NCI-H2196 treated with DMSO at 0.1 percent for 48 hours (cell line): ENCODE results near the gene PAPPA.

Experiments
- DNase-seq: peaks from one replicate; lab custom pipeline; 2025; ENCODE audit not compliant: unreplicated experiment; lab: John Stamatoyannopoulos, UW

Gene PAPPA

GRCh38 chr9:116372081-116372673 is 218.6 kb downstream of the PAPPA start:
- no peak for DNase-seq

GRCh38 chr9:116372786-116373185 is 219.2 kb downstream of the PAPPA start:
- no peak for DNase-seq

- DNase-seq, result no peak
Measured at GRCh38 chr9:116377179-116377798, 223.7 kb downstream of the PAPPA start.

GRCh38 chr9:116378873-116379272 is 225.3 kb downstream of the PAPPA start:
- no peak for DNase-seq

GRCh38 chr9:116379821-116380220 is 226.2 kb downstream of the PAPPA start:
- no peak for DNase-seq

- no peak for DNase-seq
Measured at GRCh38 chr9:116380496-116380995, 227.0 kb downstream of the PAPPA start.

- DNase-seq, result no peak
Measured at GRCh38 chr9:116381350-116381749, 227.8 kb downstream of the PAPPA start.

- no peak for DNase-seq
Measured at GRCh38 chr9:116382053-116382452, 228.5 kb downstream of the PAPPA start.

- no peak for DNase-seq
Measured at GRCh38 chr9:116383133-116383532, 229.5 kb downstream of the PAPPA start.

- DNase-seq, result no peak
Measured at GRCh38 chr9:116383936-116384335, 230.3 kb downstream of the PAPPA start.

- DNase-seq, result no peak
Measured at GRCh38 chr9:116387934-116388698, 234.5 kb downstream of the PAPPA start.

GRCh38 chr9:116389541-116390302 is 236.1 kb downstream of the PAPPA start:
- no peak for DNase-seq

GRCh38 chr9:116390303-116391228 is 237.0 kb downstream of the PAPPA start:
- DNase-seq, result no peak

GRCh38 chr9:116391306-116391900 is 237.8 kb downstream of the PAPPA start:
- DNase-seq, result no peak

GRCh38 chr9:116393198-116393597 is 239.6 kb downstream of the PAPPA start:
- no peak for DNase-seq

GRCh38 chr9:116394070-116394469 is 240.5 kb downstream of the PAPPA start:
- no peak for DNase-seq

GRCh38 chr9:116394894-116395698 is 241.5 kb downstream of the PAPPA start:
- no peak for DNase-seq

- DNase-seq, result no peak
Measured at GRCh38 chr9:116395699-116396037, 242.1 kb downstream of the PAPPA start.

GRCh38 chr9:116403171-116403570 is 249.6 kb downstream of the PAPPA start:
- no peak for DNase-seq
